Mucosa of stomach (tissue), 1 donor: ENCODE results near the gene LMO1.

ENCODE experiments used
- H3K27me3 ChIP-seq: one replicate; pipeline ENCODE4 v1.7.0; 2013; ENCODE audit warnings: mild to moderate bottlenecking, low read length; ENCODE audit not compliant: control insufficient read depth, insufficient read depth
- H3K36me3 ChIP-seq: one replicate; pipeline ENCODE4 v1.7.0; 2013; ENCODE audit warnings: low read length; ENCODE audit not compliant: control insufficient read depth, insufficient read depth
- H3K4me1 ChIP-seq: one replicate; pipeline ENCODE4 v1.7.0; 2013; ENCODE audit warnings: mild to moderate bottlenecking, low read length; ENCODE audit not compliant: control insufficient read depth, insufficient read depth
- H3K4me3 ChIP-seq: one replicate; pipeline ENCODE4 v1.7.0; 2013; ENCODE audit warnings: low read length
- H3K9ac ChIP-seq: one replicate; pipeline ENCODE4 v1.7.0; 2013; ENCODE audit warnings: mild to moderate bottlenecking, low read length, moderate library complexity
- H3K9me3 ChIP-seq: one replicate; pipeline ENCODE4 v1.7.0; 2013; ENCODE audit warnings: mild to moderate bottlenecking, low read length, moderate library complexity; ENCODE audit not compliant: control insufficient read depth
- donor health status: Pancreatic carcinoma.

LMO1 gene

DNA sequence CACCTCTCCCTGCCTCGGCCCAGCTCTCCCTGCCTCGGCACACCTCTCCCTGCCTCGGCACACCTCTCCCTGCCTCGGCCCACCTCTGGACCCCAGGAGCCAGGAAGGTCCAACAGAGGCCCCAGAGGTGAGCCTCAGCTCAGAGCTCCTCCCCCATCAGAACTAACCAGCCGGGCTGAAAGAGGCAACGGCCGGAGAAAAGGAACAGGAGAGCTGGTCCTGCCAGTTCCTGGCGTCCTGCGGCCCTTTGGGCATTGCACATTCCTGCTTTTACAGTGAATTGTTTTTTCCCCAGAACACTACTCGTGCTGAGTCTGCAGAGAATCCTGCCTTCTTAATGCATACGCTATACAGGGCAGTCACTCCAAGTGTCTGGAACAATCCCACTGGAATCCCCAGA lies 45.8 kb downstream of the LMO1 start:
- H3K4me3 ChIP-seq: no peak overlapping the region
- H3K9ac ChIP-seq: no peak overlapping the region
- H3K36me3 ChIP-seq: no peaks in the 10 kb centered on the region
- H3K27me3 ChIP-seq: peaks cover 3% of the 10 kb centered on the region
- no peaks in the 10 kb centered on the region for H3K4me1 ChIP-seq
- no peaks in the 10 kb centered on the region for H3K9me3 ChIP-seq

DNA sequence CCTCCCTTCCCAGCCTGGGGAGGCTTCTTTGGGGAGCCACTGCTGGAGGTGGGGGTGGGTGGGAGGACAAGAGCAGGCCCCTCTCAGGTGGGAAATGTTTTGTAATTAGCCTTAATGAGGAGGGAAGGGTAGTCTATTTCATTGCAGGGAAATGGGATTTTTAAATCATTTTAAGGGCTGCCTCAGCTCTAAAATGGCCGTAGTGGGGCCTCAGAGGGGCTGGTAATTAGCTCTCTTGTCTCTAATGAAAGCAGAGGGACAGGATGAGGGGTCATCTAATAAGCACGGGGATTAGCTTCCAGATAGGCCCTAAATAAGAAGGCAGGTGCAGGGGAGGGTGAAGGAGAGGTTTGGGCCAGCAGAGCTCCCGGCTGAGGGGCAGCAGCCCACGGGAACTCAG lies 46.5 kb downstream of the LMO1 start:
- Histone ChIP-seq H3K4me1 (no peaks in the 10 kb centered on the region), H3K27me3 (peaks cover 3% of the 10 kb centered on the region), H3K9ac (no peak overlapping the region), H3K9me3 (no peaks in the 10 kb centered on the region), H3K36me3 (no peaks in the 10 kb centered on the region), H3K4me3 (no peak overlapping the region)

DNA sequence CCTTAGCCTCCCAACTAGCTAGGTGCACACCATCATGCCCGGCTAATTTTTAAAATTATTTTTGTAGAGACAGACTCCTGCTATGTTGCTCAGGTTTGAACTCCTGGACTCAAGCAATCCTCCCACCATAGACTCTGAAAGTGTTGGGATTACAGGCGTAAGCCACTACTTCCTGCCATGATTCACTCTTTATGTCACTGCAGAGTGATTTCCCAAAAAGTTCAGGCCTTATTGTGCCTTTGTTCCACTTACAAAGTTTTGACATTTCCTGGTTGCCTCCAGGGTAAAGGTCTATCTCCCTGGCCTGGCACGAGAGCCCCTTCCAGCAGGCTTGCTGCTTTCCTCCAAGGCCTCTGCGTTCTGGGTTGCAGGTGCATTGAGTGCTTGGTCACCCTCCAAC lies 50.3 kb downstream of the LMO1 start:
- Histone ChIP-seq H3K9ac (no peak overlapping the region), H3K4me1 (no peaks in the 10 kb centered on the region), H3K27me3 (peaks cover 17% of the 10 kb centered on the region), H3K36me3 (no peaks in the 10 kb centered on the region), H3K4me3 (no peak overlapping the region), H3K9me3 (no peaks in the 10 kb centered on the region)

DNA sequence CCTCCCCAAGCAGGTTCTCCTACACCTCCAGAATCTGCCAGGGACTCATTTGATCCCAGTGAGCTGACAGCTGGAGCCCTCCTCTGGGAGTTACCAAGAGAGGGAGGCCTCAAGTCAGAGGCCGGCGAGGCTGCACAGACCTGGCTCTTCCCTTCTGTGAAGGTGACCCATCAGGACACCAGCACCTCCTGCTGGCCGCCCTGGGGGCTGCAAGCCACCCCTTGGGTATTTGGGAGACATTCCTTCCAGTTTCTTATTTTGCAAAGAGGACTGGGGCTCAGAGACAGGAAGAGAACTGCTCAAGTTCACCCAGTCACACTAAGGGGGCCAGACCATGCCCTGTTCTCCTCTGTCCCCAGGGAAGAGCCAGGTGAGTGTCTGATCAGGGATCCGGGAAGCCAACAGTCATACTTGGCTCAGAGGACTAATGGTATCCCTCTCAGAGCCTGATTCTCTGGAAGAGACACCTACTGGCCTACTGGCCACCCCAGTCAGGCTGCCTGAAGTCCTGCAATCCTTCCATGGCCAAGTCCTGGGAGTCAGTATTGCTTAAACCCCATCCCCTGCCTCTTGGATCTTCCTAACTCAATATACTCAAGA lies 54.4 kb downstream of the LMO1 start:
- Histone ChIP-seq H3K4me1 (peaks cover 9% of the 10 kb centered on the region), H3K9ac (no peak overlapping the region), H3K36me3 (no peaks in the 10 kb centered on the region), H3K27me3 (peaks cover 39% of the 10 kb centered on the region), H3K4me3 (no peak overlapping the region), H3K9me3 (no peaks in the 10 kb centered on the region)

DNA sequence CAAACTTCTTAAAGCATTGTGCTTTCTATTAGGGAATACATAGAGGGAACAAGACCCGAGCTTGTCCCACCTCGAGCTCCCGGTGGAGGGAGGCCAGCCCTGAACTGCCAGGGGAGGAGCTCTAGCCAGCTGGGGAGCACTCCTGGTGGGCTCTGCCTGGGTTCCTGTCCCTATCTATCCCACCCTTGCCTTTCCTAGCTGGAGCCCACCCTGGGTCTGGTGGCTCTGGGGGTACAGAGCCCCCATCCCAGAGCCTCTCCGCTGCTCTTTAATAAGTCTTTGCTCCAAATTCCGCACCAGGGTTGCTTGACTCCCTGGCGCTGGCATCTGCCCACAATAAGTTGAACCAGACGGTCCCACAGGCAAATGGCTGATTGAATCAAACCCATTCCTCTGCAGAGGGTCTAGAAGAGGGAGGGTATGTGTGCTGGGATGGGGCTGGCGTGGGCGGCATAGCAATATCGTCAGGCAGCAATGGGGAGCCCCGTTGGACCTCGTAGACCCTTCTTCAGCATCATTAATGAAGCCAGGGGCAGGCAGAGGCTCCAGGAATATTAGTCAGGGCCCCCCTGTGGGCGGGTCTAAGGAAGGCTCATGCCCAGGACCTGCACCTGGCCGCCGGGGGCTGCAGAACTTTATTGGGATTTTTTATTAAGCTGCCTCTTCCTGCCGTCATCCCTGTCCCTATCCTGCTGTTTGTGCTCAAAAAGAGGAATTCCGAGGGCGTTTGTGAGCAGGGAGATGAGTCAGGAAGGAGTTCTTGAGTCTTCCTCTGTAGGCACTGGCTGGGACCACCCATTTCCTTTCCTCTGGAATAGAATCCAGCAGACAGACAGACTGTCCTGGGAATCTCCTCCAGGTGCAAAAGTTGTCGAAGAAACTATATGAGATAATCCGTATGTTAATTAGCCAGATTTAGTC lies 56.3 kb downstream of the LMO1 start:
- H3K4me3 ChIP-seq: no peak overlapping the region
- H3K4me1 ChIP-seq: peaks cover 9% of the 10 kb centered on the region
- no peaks in the 10 kb centered on the region for H3K36me3 ChIP-seq
- no peaks in the 10 kb centered on the region for H3K9me3 ChIP-seq
- H3K9ac ChIP-seq: no peak overlapping the region
- H3K27me3 ChIP-seq: peaks cover 51% of the 10 kb centered on the region

DNA sequence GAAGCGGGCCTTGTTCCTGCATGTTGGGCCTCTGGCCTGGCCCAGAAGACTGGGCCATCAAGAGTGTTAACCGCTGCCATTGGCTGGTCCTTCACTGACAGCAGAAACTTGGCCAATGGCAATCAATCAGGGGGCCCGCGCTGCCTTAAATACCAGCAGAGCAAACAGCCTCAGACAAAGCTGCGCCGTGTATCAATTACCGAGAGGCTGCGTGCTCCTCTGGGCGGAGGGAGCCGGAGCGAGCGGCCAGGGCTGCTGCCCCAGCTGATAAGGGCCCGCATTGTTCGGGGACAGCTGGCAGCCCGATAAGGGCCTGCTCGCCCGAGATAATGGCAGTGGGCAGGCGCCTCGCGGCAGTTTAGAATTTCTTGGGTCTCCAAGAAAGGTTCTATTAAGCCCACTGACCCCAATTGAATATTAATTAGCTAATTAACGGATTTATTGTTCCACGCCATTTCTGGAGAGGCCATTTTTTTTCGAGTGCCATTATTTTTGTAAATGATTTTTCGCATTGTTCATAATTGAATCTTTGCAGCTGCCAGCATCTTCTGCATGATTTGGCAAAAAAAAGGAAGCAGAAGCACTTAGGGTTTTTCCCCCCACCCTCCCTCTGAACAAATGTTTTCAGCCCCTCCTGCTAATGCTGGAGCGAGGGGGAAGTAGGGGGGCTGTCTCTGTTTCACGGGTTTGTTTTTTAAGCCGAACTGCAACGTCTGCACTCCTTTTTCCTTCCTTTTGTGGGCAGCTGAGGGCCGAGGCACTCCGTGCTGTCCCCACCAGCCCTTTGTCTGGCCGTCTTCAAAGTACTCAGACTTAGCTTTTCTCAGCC lies 57.2 kb downstream of the LMO1 start:
- Histone ChIP-seq H3K4me1 (peaks cover 9% of the 10 kb centered on the region), H3K36me3 (no peaks in the 10 kb centered on the region), H3K9me3 (no peaks in the 10 kb centered on the region), H3K9ac (no peak overlapping the region), H3K27me3 (peaks cover 51% of the 10 kb centered on the region), H3K4me3 (no peak overlapping the region)

DNA sequence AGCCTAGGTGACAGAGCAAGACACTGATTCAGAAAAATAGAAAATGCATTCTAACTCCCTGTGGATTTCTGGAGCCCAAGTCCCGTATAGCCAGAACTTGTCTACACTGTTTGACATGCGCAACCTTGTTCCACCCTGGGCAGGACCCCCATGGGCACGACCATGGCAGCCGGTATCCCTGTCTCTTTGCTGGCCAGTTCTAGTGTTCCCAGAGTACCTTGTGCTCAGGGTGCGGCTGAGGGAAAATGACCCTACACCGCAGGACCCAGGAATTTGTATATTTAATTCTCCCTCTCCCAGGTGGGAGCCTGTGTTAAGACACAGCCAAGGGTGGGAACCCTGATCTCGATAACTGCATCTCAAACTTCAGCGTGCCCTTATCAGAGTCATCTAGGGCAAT lies 58.1 kb downstream of the LMO1 start:
- Histone ChIP-seq H3K4me3 (no peak overlapping the region), H3K4me1 (peaks cover 9% of the 10 kb centered on the region), H3K9me3 (no peaks in the 10 kb centered on the region), H3K9ac (no peak overlapping the region), H3K36me3 (no peaks in the 10 kb centered on the region), H3K27me3 (peaks cover 51% of the 10 kb centered on the region)

DNA sequence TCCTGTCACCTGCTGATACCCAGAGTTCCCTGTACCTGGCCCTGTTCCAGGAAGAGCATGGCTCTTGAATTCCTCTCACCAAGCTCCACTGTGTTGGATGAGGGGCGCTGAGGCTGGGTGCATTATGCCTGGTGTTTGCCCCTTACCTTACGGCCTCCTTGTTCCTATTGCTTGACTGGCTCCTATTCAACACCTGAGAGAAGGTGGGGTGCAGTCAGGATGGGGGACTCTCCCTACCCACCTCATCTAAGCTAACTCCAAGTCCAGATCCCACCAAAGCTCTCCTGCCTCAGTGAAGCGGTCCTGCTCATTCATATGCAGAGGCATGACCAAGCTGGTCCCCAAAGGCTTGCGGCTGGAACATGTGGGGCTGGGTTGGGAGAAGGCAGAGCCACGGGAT lies 59.1 kb downstream of the LMO1 start:
- Histone ChIP-seq H3K36me3 (no peaks in the 10 kb centered on the region), H3K27me3 (peaks cover 47% of the 10 kb centered on the region), H3K9me3 (no peaks in the 10 kb centered on the region), H3K4me3 (no peak overlapping the region), H3K9ac (no peak overlapping the region), H3K4me1 (peaks cover 9% of the 10 kb centered on the region)

DNA sequence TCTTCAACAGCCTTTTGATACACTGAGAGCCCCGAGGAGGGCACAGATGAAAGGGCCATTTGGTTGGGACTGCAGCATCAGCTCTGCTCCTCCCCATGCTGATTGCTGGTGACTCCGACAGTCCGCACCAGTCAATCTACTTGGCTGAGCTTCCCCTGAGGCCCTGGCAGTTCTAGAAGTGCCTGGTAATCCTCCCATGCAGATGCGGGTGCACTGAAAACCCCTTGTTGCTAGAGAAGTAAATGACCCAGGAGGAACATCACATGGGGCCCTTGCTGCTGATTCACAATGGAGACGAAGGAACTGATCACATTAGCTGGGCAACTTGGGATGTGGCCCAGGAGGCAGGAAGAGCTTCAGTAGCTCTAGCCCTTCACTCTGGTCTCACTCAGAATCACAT lies 59.7 kb downstream of the LMO1 start:
- Histone ChIP-seq H3K9me3 (no peaks in the 10 kb centered on the region), H3K4me3 (no peak overlapping the region), H3K27me3 (peaks cover 41% of the 10 kb centered on the region), H3K36me3 (no peaks in the 10 kb centered on the region), H3K4me1 (peaks cover 9% of the 10 kb centered on the region), H3K9ac (no peak overlapping the region)

DNA sequence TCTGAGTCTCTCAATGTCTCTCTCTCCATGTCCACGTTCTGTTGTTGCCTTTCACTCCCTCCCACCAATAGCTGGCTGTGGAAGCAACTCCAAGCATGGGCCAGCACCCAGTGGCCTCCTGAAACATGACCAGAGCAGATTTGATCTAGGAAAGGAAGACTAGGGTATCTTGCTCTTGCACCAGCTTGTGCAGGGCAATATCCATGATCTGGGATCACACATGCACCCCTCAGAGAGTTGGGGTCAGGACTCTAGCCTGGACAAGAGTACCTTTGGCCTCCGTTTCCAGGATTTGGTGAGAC lies 60.3 kb downstream of the LMO1 start:
- Histone ChIP-seq H3K9ac (no peak overlapping the region), H3K4me3 (no peak overlapping the region), H3K4me1 (peaks cover 9% of the 10 kb centered on the region), H3K36me3 (no peaks in the 10 kb centered on the region), H3K27me3 (peaks cover 36% of the 10 kb centered on the region), H3K9me3 (no peaks in the 10 kb centered on the region)

DNA sequence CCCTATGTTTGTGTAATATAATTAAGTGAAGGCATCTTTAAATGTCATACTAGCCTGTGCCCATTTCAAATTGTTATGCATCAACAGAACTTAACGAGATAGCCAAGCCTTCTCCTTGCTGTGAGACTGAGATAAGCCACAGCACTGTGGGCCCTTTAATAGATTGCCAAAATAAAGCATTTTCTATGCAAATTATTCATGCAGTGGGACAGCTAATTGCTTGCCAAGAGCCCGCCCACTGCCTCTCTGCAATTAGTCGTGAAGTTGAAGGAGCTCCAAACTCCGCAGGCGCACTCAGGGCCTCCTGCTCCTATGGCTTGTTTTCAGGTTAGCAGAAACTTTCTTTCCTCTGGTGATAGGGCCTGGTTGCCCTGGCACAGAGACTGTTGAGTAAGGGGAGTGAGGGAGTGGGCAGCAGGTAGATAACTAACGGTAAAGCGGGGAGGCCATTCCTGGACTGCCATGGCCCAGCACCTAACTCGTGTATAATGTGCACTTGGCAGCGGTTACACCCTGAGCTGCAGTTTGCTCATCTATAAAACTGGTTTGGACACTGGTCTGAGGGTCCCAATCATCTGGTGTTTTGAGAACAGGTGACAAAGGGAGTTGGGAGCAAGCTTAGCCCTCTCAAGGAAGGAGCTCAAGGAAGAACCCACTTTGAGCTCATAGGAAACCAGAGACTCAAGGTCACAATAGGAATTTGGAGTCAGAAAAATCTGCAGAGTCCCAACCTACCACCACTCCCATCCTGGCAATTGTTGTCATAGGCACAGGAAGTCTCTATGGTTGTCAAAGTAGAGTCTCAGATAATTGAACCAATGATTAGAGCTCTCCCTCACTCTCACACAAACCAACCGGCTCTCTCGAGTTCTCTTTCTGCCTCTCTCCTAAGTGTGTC lies 60.9 kb downstream of the LMO1 start:
- Histone ChIP-seq H3K4me3 (no peak overlapping the region), H3K27me3 (peaks cover 30% of the 10 kb centered on the region), H3K4me1 (peaks cover 9% of the 10 kb centered on the region), H3K36me3 (no peaks in the 10 kb centered on the region), H3K9me3 (no peaks in the 10 kb centered on the region), H3K9ac (no peak overlapping the region)
